Natural killer cell (primary cell): Measurements from ENCODE around the gene SEC16A. TPM values are rescaled to one million over a fixed set of nuclear protein-coding genes. Genes with fewer than 3 reads are reported as not detected.

Experiments used
- ATAC-seq, 3 donors: fragments of 150-1000 bp in 2 of 3; fragments of 200-7000 bp in 1 of 3; cut with Tn5 transposase; 1 replicate in 1 of 3; 2 replicates in 2 of 3; pipeline ENCODE4 v1.10.0; 2021; ENCODE audit warnings: mild to moderate bottlenecking in 2 of 3, moderate library complexity in 2 of 3
- DNase-seq, 2 donors: peaks; one replicate each; pipeline versions ENCODE4 v3.0.0 to v3.0.0-alpha.2; 2013 to 2021; ENCODE audit warnings: mixed read lengths in 1 of 2
- H3K27ac ChIP-seq: one replicate; pipeline ENCODE4 v1.5.1; 2013; ENCODE audit warnings: mild to moderate bottlenecking, low read length
- H3K27me3 ChIP-seq: one replicate; pipeline ENCODE4 v1.6.1; 2013; ENCODE audit warnings: low read length; ENCODE audit not compliant: control insufficient read depth, insufficient read depth
- H3K36me3 ChIP-seq: one replicate; pipeline ENCODE4 v1.6.1; 2013; ENCODE audit warnings: low read length; ENCODE audit not compliant: control insufficient read depth, insufficient read depth
- H3K4me1 ChIP-seq: one replicate; pipeline ENCODE4 v1.6.1; 2013; ENCODE audit warnings: low read length; ENCODE audit not compliant: control insufficient read depth, insufficient read depth
- H3K4me3 ChIP-seq: one replicate; pipeline ENCODE4 v1.5.1; 2013; ENCODE audit warnings: low read length
- H3K9me3 ChIP-seq: one replicate; pipeline ENCODE4 v1.6.1; 2013; ENCODE audit warnings: low read length; ENCODE audit not compliant: control insufficient read depth, insufficient read depth
- H3K27ac Mint-ChIP-seq, 2 donors: one replicate each; pipeline ENCODE4 v1.8.0; 2022; ENCODE audit warnings: mild to moderate bottlenecking in 2 of 2, mixed read lengths in 2 of 2, moderate library complexity in 1 of 2
- H3K27me3 Mint-ChIP-seq, 2 donors: one replicate each; pipeline ENCODE4 v1.8.0; 2022; ENCODE audit warnings: low read depth in 2 of 2, mixed read lengths in 2 of 2
- H3K36me3 Mint-ChIP-seq: one replicate; pipeline ENCODE4 v1.8.0; 2022; ENCODE audit warnings: mixed read lengths
- H3K4me1 Mint-ChIP-seq, 2 donors: one replicate each; pipeline ENCODE4 v1.8.0; 2022; ENCODE audit warnings: mixed read lengths in 2 of 2
- H3K4me3 Mint-ChIP-seq: one replicate; pipeline ENCODE4 v1.8.0; 2022; ENCODE audit warnings: mild to moderate bottlenecking, moderate library complexity, mixed read lengths
- H3K9me3 Mint-ChIP-seq, 2 donors: one replicate each; pipeline ENCODE4 v1.8.0; 2022; ENCODE audit warnings: mixed read lengths in 2 of 2
- CTCF ChIP-seq: fragments of 200-600 bp; IDR thresholded peaks from one replicate; pipeline ENCODE4 v1.8.0; 2022; ENCODE audit warnings: antibody characterized with exemption
- WGBS: methylation state at CpG from one replicate; pipeline ENCODE4 v1.1.7; 2013; ENCODE audit warnings: missing lambda C conversion rate; ENCODE audit not compliant: insufficient coverage; 5-methylcytosine and 5-hydroxymethylcytosine counted together
- intact Hi-C: fragments of 100-400 bp; cut with micrococcal nuclease; formaldehyde crosslinking; loops from one replicate; pipeline ENCODE4 v1.14.2; 2022
- total RNA-seq, 4 donors: library from RNA; stranded (reverse); fragments of 120-200 nt in 1 of 4; gene quantifications; one replicate each; pipeline versions ENCODE4 v1.2.3 to v1.2.4, GENCODE V29; 2013 to 2022

SEC16A gene
- total RNA-seq, 3 donors from 2014 or later (not counting 1 experiment from before 2014, with no cell fraction given), result 84.3 to 89.0 (median 87.1) TPM

DNA sequence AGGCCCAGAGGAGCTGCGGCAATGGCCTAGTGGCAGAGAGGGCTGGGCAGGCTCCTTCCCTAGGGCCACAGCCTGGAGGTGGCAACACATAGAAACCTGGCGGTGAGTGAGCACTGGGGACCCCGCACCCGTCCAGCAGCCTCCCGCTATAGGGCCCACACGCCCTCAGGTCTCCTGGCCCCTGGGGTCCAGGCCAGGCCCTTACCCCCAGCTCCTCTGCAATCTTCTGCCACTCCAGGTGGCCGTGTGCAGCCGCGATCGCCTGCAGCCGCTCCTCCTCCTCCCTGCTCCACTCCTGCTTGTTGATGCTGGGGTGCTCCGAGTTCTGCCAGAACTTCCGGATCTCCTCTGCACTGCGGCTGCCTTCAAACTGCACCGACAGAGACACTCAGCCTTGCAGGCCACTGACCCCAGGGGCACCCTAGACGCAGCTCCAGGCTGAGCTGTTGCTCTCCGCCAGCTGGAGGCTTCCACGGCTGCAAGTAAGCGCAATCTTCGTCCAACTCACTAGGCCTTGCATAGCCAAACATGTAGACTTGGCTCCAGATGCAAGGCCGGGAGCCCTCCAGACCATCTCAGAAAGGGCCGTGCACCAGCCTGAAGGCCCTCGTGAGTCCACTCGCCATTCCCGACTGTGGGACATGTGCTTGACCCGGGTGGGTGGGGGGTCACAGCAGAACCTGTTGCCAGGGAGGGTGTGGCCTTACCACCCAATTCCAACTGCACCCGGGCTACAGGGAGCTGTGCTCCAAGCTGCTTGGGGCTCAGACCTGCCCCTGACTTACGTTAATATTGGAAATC, 90.9 kb downstream of the SEC16A start:
- intact Hi-C loops, result no loop called here
- H3K27me3 Mint-ChIP-seq, result no peaks in the 10 kb centered on the region
- no peaks in the 10 kb centered on the region for H3K36me3 Mint-ChIP-seq
- no peak overlapping the region for H3K27ac Mint-ChIP-seq
- no peak overlapping the region for H3K4me3 Mint-ChIP-seq
- no peaks in the 10 kb centered on the region for H3K4me1 Mint-ChIP-seq
- no peaks in the 10 kb centered on the region for H3K9me3 Mint-ChIP-seq
- Histone ChIP-seq H3K4me1 (no peaks in the 10 kb centered on the region), H3K36me3 (peaks cover 62% of the 10 kb centered on the region), H3K9me3 (no peaks in the 10 kb centered on the region), H3K27me3 (no peaks in the 10 kb centered on the region), H3K27ac (no peak overlapping the region), H3K4me3 (no peak overlapping the region)
- no peak for ATAC-seq
- 98% methylated on average over 28 of the region's 28 CpGs for WGBS
- no peak for DNase-seq
- no peak for TF ChIP-seq CTCF

Other genes starting within 250 kb of the SEC16A start
- gene QSOX2, start 237.2 kb downstream of the SEC16A start, total RNA-seq, result 10 to 100 TPM; 10.8 to 16.7 (median 16.6) TPM
- gene CCDC187, start 178.9 kb downstream of the SEC16A start, total RNA-seq, result under 1 TPM in 1 of 3 donors, not detected in 2; 0.18 TPM
- 1 to 10 TPM; 2.6 to 4.2 (median 3.4) TPM for gene GPSM1, start 155.5 kb downstream of the SEC16A start, total RNA-seq
- gene DNLZ, start 119.3 kb downstream of the SEC16A start, total RNA-seq, result 10 to 100 TPM; 24.6 to 34.8 (median 28.9) TPM
- gene CARD9, start 109.4 kb downstream of the SEC16A start, total RNA-seq, result 1 to 10 TPM; 1.6 to 4.2 (median 4.0) TPM
- gene SNAPC4, start 82.9 kb downstream of the SEC16A start, total RNA-seq, result 10 to 100 TPM in 1 of 3 donors, 1 to 10 TPM in 2; 9.0 to 11.3 (median 9.4) TPM
- gene ENTR1, start 72.4 kb downstream of the SEC16A start, total RNA-seq, result 10 to 100 TPM; 38.7 to 62.3 (median 41.6) TPM
- 10 to 100 TPM; 78.3 to 84.8 (median 79.3) TPM for gene PMPCA, start 72.4 kb downstream of the SEC16A start, total RNA-seq
- 10 to 100 TPM; 12.1 to 15.7 (median 14.4) TPM for gene INPP5E, start 43.2 kb downstream of the SEC16A start, total RNA-seq
- 100 to 1,000 TPM; 126 to 228 (median 192) TPM for gene NOTCH1, start 63.0 kb upstream of the SEC16A start, total RNA-seq
- under 1 TPM; 0.28 to 0.47 (median 0.29) TPM for gene EGFL7, start 179.9 kb upstream of the SEC16A start, total RNA-seq
- gene AGPAT2, start 204.4 kb upstream of the SEC16A start, total RNA-seq, result 10 to 100 TPM; 10.3 to 19.4 (median 12.0) TPM
- gene DIPK1B, start 229.5 kb upstream of the SEC16A start, total RNA-seq, result under 1 TPM in 2 of 3 donors, not detected in 1; 0.31 to 0.39 TPM